Measurements from ENCODE around the gene RCSD1.

Gene RCSD1

GRCh38 chr1:167634435-167634834 is 4.4 kb downstream of the RCSD1 start:
- CTCF ChIA-PET, result interaction anchor here (2.5 to 5.5 kb wide), 2 partner anchors 53 to 77 kb away, joined by 8 to 22 read pairs; no protein-coding TSS in a partner anchor
- no peak overlapping the region for H3K4me3 ChIP-seq (ENCODE audit: low read depth, low read length)
- no peak for DNase-seq (ENCODE audit: low read depth, low spot score)
- POLR2A ChIA-PET, result no interaction called here
- TF ChIP-seq CTCF (IDR thresholded peaks at IDR 0.05; ENCODE audit: insufficient read depth, low read length, missing control alignments), result no peak

GRCh38 chr1:167635156-167635648 is 5.2 kb downstream of the RCSD1 start:
- no peak for TF ChIP-seq CTCF (IDR thresholded peaks at IDR 0.05; ENCODE audit: insufficient read depth, low read length, missing control alignments)
- H3K4me3 ChIP-seq (ENCODE audit: low read depth, low read length), result no peak overlapping the region
- CTCF ChIA-PET, result interaction anchor here (1.0 to 5.5 kb wide), 4 partner anchors 13 to 78 kb away, joined by 3 to 22 read pairs (median 6); no protein-coding TSS in a partner anchor
- POLR2A ChIA-PET, result no interaction called here
- DNase-seq (ENCODE audit: low read depth, low spot score), result no peak

GRCh38 chr1:167635941-167636340 is 5.9 kb downstream of the RCSD1 start:
- DNase-seq (ENCODE audit: low read depth, low spot score), result no peak
- POLR2A ChIA-PET, result no interaction called here
- no peak overlapping the region for H3K4me3 ChIP-seq (ENCODE audit: low read depth, low read length)
- no peak for TF ChIP-seq CTCF (IDR thresholded peaks at IDR 0.05; ENCODE audit: insufficient read depth, low read length, missing control alignments)
- CTCF ChIA-PET, result interaction anchor here (1.0 to 5.5 kb wide), 4 partner anchors 13 to 78 kb away, joined by 3 to 22 read pairs (median 6); no protein-coding TSS in a partner anchor

- CTCF ChIA-PET, result no interaction called here
- no peak for TF ChIP-seq CTCF (IDR thresholded peaks at IDR 0.05; ENCODE audit: insufficient read depth, low read length, missing control alignments)
- POLR2A ChIA-PET, result no interaction called here
Observed at GRCh38 chr1:167638064-167638463, 8.0 kb downstream of the RCSD1 start.

GRCh38 chr1:167640051-167640450 is 10.0 kb downstream of the RCSD1 start:
- TF ChIP-seq CTCF (IDR thresholded peaks at IDR 0.05; ENCODE audit: insufficient read depth, low read length, missing control alignments), result no peak
- CTCF ChIA-PET, result no interaction called here
- POLR2A ChIA-PET, result no interaction called here
- DNase-seq (ENCODE audit: low read depth, low spot score), result no peak
- no peak overlapping the region for H3K4me3 ChIP-seq (ENCODE audit: low read depth, low read length)

More at GRCh38 chr1:167638064-167638463, 8.0 kb downstream of the RCSD1 start:
- H3K4me3 ChIP-seq (ENCODE audit: low read depth, low read length), result no peak overlapping the region
- no peak for DNase-seq (ENCODE audit: low read depth, low spot score)

GRCh38 chr1:167641786-167642500 is 11.9 kb downstream of the RCSD1 start:
- no peak for DNase-seq (ENCODE audit: low read depth, low spot score)
- CTCF ChIA-PET, result no interaction called here
- TF ChIP-seq CTCF (IDR thresholded peaks at IDR 0.05; ENCODE audit: insufficient read depth, low read length, missing control alignments), result no peak
- H3K4me3 ChIP-seq (ENCODE audit: low read depth, low read length), result no peak overlapping the region
- POLR2A ChIA-PET, result no interaction called here

Measured in AG04449 (cell line).